Astrocyte of the cerebellum (primary cell): ENCODE results near the gene TMEM223.
"Not testable (repeated sequence)": the region's sequence is repeated elsewhere in the genome, so short reads cannot be mapped to it uniquely, and the experiment has no call there.

Source experiments
- DNase-seq: peaks from one replicate; pipeline ENCODE4 v3.0.0-alpha.2; 2011; ENCODE audit warnings: low read depth
- H3K4me3 ChIP-seq: 2 replicates; pipeline ENCODE4 v1.5.1; 2011; ENCODE audit warnings: mild to moderate bottlenecking, low read depth, low read length, moderate library complexity
- in situ Hi-C: cut with HindIII; loops from 2 replicates; pipeline ENCODE4 v1.10.0; 2017; ENCODE audit warnings: low sequenced_read_pairs
- TF ChIP-seq, protein P1 (sequence below): IDR thresholded peaks from 2 replicates; pipeline ENCODE4 v1.5.1; 2012; ENCODE audit warnings: low read length, low read depth, moderate library complexity, mild to moderate bottlenecking; ENCODE audit errors: missing control alignments

Gene TMEM223

DNA sequence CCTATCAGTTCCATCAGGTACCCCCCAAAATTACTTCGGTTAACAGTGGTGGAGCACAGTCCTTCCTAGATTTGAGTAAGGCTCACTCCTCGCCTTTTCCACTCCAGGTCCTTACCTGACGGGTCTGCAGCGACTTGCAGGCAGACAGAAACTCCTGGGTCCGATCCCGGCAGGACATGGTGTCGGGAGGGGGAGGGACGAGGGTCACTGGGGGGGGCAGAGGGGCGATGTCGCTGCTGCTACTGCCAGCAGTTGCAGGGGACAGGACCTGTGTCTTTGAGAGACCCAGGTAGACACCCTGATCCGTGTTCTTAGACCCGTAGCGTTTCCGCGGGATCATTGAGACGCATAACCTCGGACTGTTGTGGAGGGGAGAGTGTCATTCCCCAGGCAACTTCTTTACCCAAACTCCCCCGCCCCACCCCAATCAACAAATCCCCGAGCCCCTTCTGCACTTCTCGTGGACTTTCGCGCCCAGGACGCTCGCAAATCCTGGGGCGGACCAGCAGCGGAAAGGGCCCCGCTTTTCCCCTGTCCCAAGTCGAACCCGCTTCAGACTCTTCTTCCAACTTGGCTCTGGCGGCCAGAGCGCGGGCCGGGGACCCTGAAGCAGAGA lies 39.2 kb upstream of the TMEM223 start:
- in situ Hi-C loops: no loop called here
- TF ChIP-seq, protein P1, sequence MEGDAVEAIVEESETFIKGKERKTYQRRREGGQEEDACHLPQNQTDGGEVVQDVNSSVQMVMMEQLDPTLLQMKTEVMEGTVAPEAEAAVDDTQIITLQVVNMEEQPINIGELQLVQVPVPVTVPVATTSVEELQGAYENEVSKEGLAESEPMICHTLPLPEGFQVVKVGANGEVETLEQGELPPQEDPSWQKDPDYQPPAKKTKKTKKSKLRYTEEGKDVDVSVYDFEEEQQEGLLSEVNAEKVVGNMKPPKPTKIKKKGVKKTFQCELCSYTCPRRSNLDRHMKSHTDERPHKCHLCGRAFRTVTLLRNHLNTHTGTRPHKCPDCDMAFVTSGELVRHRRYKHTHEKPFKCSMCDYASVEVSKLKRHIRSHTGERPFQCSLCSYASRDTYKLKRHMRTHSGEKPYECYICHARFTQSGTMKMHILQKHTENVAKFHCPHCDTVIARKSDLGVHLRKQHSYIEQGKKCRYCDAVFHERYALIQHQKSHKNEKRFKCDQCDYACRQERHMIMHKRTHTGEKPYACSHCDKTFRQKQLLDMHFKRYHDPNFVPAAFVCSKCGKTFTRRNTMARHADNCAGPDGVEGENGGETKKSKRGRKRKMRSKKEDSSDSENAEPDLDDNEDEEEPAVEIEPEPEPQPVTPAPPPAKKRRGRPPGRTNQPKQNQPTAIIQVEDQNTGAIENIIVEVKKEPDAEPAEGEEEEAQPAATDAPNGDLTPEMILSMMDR: no peak
- H3K4me3 ChIP-seq: peak overlapping the region; percentile 92
- no peak for DNase-seq

DNA sequence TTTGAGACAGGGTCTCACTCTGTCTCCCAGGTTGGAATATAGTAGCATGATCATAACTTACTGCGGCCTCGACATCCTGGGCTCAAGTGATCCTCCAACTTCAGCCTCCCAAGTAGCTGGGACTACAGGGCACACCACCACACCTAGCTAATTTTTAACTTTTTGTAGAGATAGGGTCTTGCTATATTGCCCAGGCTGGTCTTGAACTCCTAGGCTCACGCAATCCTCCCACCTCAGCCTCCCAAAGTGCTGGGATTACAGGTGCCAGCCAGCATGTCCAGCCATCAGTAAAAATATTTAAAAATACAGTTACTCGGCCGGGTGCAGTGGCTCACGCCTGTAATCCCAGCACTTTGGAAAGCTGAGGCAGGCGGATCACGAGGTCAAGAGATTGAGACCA lies 36.3 kb upstream of the TMEM223 start:
- H3K4me3 ChIP-seq, in situ Hi-C loops, DNase-seq: not testable (repeated sequence)

DNA sequence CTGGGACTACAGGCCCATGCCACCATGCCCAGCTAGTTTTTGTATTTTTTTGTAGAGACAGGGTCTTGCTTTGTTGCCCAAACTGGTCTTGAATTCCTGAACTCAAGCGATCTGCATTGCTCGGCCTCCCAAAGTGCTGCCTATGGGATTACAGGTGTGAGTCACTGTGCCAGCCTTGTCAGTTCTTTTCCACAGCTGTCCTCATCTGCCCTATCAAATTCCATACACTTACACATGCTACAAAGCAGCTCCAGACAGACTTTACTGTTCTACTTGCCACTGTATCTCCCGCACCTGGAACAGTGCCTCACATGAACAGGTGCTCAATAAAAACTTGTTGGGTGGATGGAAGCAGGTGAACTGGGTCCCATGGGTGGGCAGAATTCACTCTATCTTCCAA lies 31.9 kb upstream of the TMEM223 start:
- in situ Hi-C loops: no loop called here
- H3K4me3 ChIP-seq: no peak overlapping the region
- no peak for DNase-seq
- TF ChIP-seq, protein P1: no peak

DNA sequence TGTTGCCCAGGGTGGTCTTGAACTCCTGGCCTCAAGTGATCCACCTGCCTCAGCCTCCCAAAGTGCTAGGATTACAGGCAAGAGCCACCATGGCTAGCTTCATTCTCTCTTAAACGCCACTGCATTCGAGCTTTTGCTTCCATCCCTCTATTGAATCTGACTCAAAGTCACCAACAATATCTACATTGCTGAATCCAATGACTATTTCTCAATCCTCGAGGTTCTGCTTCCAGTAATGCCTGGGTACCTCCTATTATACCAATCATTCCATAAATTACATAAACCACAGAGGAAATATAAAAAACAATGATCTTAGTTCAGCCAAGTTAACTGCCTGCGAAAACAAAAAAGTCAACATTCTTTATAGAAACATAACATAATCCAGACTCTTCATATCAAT lies 25.3 kb upstream of the TMEM223 start:
- no peak for DNase-seq
- in situ Hi-C loops: no loop called here
- no peak overlapping the region for H3K4me3 ChIP-seq
- TF ChIP-seq, protein P1: no peak

DNA sequence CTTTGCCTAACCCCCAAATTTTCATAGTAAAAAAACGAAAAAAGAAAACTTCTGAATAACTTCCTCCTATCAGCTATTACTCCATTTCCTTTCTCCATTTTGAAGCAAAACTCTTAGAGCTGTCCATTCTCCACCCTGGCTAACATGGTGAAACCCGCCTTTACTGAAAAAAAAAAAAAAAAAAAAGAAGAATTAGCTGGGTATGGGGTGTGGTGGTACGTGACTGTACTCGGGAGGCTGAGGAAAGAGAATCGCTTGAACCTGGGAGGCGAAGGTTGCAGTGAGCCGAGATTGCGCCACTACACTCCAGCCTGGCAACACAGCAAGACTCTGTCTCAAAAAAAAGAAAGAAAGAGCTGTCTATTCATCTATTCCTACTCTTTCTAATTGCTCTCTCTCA lies 24.8 kb upstream of the TMEM223 start:
- no peak for DNase-seq
- in situ Hi-C loops: no loop called here
- no peak overlapping the region for H3K4me3 ChIP-seq
- TF ChIP-seq, protein P1: no peak

DNA sequence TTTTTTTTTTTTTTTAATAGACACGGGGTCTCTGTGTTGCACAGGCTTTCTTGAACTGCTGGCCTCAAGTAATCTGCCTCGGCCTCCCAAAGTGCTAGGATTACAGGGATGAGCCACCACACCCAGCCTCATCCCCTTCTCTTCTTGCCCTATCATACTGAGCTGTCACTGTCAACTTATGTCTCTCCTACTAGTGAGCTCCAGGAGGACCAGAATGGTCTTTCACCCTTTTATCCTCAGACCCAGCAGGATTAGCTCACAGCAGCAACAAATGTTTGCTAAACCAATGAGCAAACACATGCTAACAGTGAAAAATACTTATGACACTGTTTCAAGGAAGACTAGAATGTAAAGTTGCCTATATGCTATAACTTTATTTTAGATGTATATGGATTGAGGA lies 19.9 kb upstream of the TMEM223 start:
- in situ Hi-C loops: no loop called here
- DNase-seq: no peak
- TF ChIP-seq, protein P1: no peak
- no peak overlapping the region for H3K4me3 ChIP-seq

DNA sequence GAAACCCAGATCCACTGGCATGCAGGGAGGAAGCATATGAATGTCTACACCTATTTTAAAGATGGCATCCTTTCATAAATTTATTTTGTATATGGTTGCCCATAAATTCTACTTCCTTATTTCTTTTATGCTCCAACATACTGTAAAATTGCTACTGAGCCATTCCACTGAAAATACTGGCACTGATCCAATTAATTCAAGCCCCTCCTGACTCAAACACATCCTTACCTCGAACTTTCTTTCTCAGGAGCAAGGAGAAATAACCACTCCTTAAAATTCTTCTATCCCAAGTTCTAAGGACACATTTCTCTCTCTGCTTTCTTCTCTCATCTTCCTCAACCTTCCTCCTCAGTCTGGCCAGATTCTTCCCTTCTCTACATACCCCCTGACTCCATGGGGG lies 18.9 kb upstream of the TMEM223 start:
- DNase-seq: no peak
- TF ChIP-seq, protein P1: no peak
- no peak overlapping the region for H3K4me3 ChIP-seq
- in situ Hi-C loops: no loop called here
